HepG2 (cell line): ENCODE results near the gene ZNF845. TPM values are rescaled to one million over a fixed set of nuclear protein-coding genes. Genes with fewer than 3 reads are reported as not detected.

ENCODE experiments used
- ATAC-seq: fragments of 200-7000 bp; cut with Tn5 transposase; 3 replicates; pipeline ENCODE4 v1.9.1; 2020; ENCODE audit warnings: mild to moderate bottlenecking, moderate library complexity
- BruUV-seq: library from RNA; stranded (reverse); fragments of 400-500 nt; replicated peaks from 2 replicates; lab custom pipeline; 2021; lab: Mats Ljungman, UMichigan
- CTCF ChIA-PET: fragments of 300-600 bp; formaldehyde crosslinking; extraction: SDS; loops from one replicate; lab custom pipeline; 2021; ENCODE audit warnings: low total read pairs, inconsistent platforms, low intra/inter-chr PET ratio; lab: Yijun Ruan, JAX
- POLR2A ChIA-PET: fragments of 350-600 bp; sonication (Branson Sonifier 250); formaldehyde crosslinking; loops from one replicate; lab custom pipeline; 2020; ENCODE audit warnings: antibody characterized with exemption, inconsistent platforms; lab: Yijun Ruan, JAX
- DNase-seq: peaks from one replicate; pipeline ENCODE4 v3.0.0-alpha.2; 2015; ENCODE audit warnings: low spot score
- FAIRE-seq: peaks from 3 replicates; lab custom pipeline; 2011; peaks lifted over from hg19 to GRCh38; lab: Jason Lieb, UNC
- H2AFZ ChIP-seq: one replicate; pipeline ENCODE4 v1.6.1; 2011; ENCODE audit warnings: low read length, inconsistent platforms
- H3K27ac ChIP-seq: fragments of 300-600 bp; 3 replicates; pipeline ENCODE4 v1.8.0; 2011; ENCODE audit warnings: mixed run types, mild to moderate bottlenecking, mixed read lengths, low read length, inconsistent platforms; ENCODE audit not compliant: insufficient read depth; ENCODE audit errors: extremely low read length
- H3K27me3 ChIP-seq, 2 experiments: fragments of 200-600 bp in 1 of 2; 2 replicates in 1 of 2; 3 replicates in 1 of 2; pipeline versions ENCODE4 v1.6.0 to v1.8.0; 2011; ENCODE audit warnings: low read length in 2 of 2, mild to moderate bottlenecking in 2 of 2, moderate library complexity in 2 of 2, inconsistent platforms in 1 of 2; ENCODE audit not compliant: insufficient read depth in 2 of 2, control insufficient read depth in 1 of 2
- H3K36me3 ChIP-seq, 2 experiments: fragments of 200-600 bp in 1 of 2; replicated peaks in 1 of 2; 2 replicates in 1 of 2; 3 replicates in 1 of 2; pipeline versions ENCODE4 v1.5.1 to v1.8.0; 2011; ENCODE audit warnings: low read length in 2 of 2, inconsistent platforms in 1 of 2; ENCODE audit not compliant: insufficient read depth in 2 of 2, control insufficient read depth in 1 of 2
- H3K4me1 ChIP-seq: 2 replicates; pipeline ENCODE4 v1.5.1; 2012; ENCODE audit warnings: low read length, inconsistent platforms; ENCODE audit not compliant: insufficient read depth
- H3K4me2 ChIP-seq: 2 replicates; pipeline ENCODE4 v1.6.0; 2011; ENCODE audit warnings: low read depth, low read length, inconsistent platforms
- H3K4me3 ChIP-seq, 3 experiments: fragments of 200-600 bp in 1 of 3; sonication (generic), shearing (Covaris generic) in 1 of 3; replicated peaks in 1 of 3; 2 replicates each; pipeline ENCODE4 v1.5.1; 2011 to 2016; ENCODE audit warnings: low read length in 3 of 3, inconsistent platforms in 2 of 3, low read depth in 2 of 3, mild to moderate bottlenecking in 2 of 3, control low read depth in 1 of 3, mixed read lengths in 1 of 3; ENCODE audit not compliant: insufficient read depth in 1 of 3
- H3K79me2 ChIP-seq: one replicate; pipeline ENCODE4 v1.6.1; 2011; ENCODE audit warnings: low read length, inconsistent platforms; ENCODE audit not compliant: insufficient read depth
- H3K9ac ChIP-seq: 2 replicates; pipeline ENCODE4 v1.6.0; 2011; ENCODE audit warnings: mild to moderate bottlenecking, low read depth, low read length, inconsistent platforms; ENCODE audit not compliant: insufficient read depth
- H3K9me3 ChIP-seq: 2 replicates; pipeline ENCODE4 v1.5.1; 2012; ENCODE audit warnings: mild to moderate bottlenecking, low read length
- H4K20me1 ChIP-seq: 2 replicates; pipeline ENCODE4 v1.6.0; 2011; ENCODE audit warnings: inconsistent platforms, mild to moderate bottlenecking, low read length, moderate library complexity; ENCODE audit not compliant: insufficient read depth
- KLF11 ChIP-seq: IDR thresholded peaks from 2 replicates; pipeline ENCODE4 v1.6.1; 2016; ENCODE audit warnings: missing compliant biosample characterization
- RAD21 ChIP-seq: fragments of 450-650 bp; formaldehyde crosslinking; IDR thresholded peaks from 2 replicates; pipeline ENCODE4 v1.5.0; 2020; ENCODE audit warnings: mild to moderate bottlenecking
- RBM22 ChIP-seq: fragments of 200-400 bp; formaldehyde crosslinking; optimal IDR thresholded peaks from 2 replicates; pipeline ENCODE3; 2017; ENCODE audit warnings: mild to moderate bottlenecking, low read length, moderate library complexity
- SAP130 ChIP-seq: IDR thresholded peaks from 2 replicates; pipeline ENCODE4 v1.6.1; 2016; ENCODE audit warnings: low read depth
- TP53 ChIP-seq: sonication (generic); formaldehyde crosslinking; conservative IDR thresholded peaks from 2 replicates; pipeline ENCODE4 v1.4.0; 2020; ENCODE audit warnings: missing genetic modification reagents
- ZNF280D ChIP-seq: sonication (generic); formaldehyde crosslinking; IDR thresholded peaks from 2 replicates; pipeline ENCODE4 v1.5.1; 2020; ENCODE audit warnings: mild to moderate bottlenecking, missing genetic modification reagents
- ZNF281 ChIP-seq: sonication (generic); formaldehyde crosslinking; IDR thresholded peaks from 2 replicates; pipeline ENCODE4 v1.4.0; 2020; ENCODE audit warnings: missing genetic modification reagents, borderline replicate concordance
- ZNF335 ChIP-seq: sonication (generic); formaldehyde crosslinking; IDR thresholded peaks from 2 replicates; pipeline ENCODE4 v1.4.0; 2020; ENCODE audit warnings: missing genetic modification reagents
- ZNF562 ChIP-seq: sonication (generic); formaldehyde crosslinking; IDR thresholded peaks from 2 replicates; pipeline ENCODE4 v1.8.0; 2022; ENCODE audit warnings: missing genetic modification reagents, borderline replicate concordance
- ZNF710 ChIP-seq: sonication (generic); formaldehyde crosslinking; IDR thresholded peaks from 2 replicates; pipeline ENCODE4 v1.5.0; 2020; ENCODE audit warnings: mild to moderate bottlenecking, missing genetic modification reagents, borderline replicate concordance
- WGBS: methylation state at CpG from one replicate; pipeline ENCODE4 v1.1.6; 2017; ENCODE audit warnings: low lambda C conversion rate; 5-methylcytosine and 5-hydroxymethylcytosine counted together
- in situ Hi-C: cut with HindIII; loops from 2 replicates; pipeline ENCODE4 v1.10.0; 2017; ENCODE audit warnings: low pct_unique_long_range_greater_than_20kb; ENCODE audit not compliant: extremely low pct_ligation_motif_present
- intact Hi-C: fragments of 100-400 bp; cut with micrococcal nuclease; formaldehyde crosslinking; loops from one replicate; pipeline ENCODE4 v1.10.0; 2022; ENCODE audit not compliant: unreplicated experiment
- polyA plus RNA-seq, 8 experiments: library from polyadenylated mRNA; depleted of rRNA in 3 of 8; stranded (reverse) in 7 of 8; unstranded in 1 of 8; fragments of >200 nt; fragmentation: Illumina TruSeq in 4 of 8; extraction: Trizol in 4 of 8; gene quantifications; 2 replicates each; pipeline versions ENCODE4 v1.2.1 to v1.2.3, GENCODE V29; 2011 to 2016; ENCODE audit warnings: low read depth in 4 of 8, missing spikeins in 1 of 8, mixed read lengths in 1 of 8; ENCODE audit not compliant: insufficient read depth in 1 of 8
- total RNA-seq, 5 experiments: library from RNA; depleted of rRNA; stranded (reverse); fragments of >200 nt; fragmentation: Illumina TruSeq; extraction: Trizol; gene quantifications; 2 replicates each; pipeline ENCODE4 v1.2.3, GENCODE V29; 2016; ENCODE audit warnings: low read depth in 1 of 5
- TF ChIP-seq, protein P1 (sequence below): sonication (generic); formaldehyde crosslinking; IDR thresholded peaks from 2 replicates; pipeline ENCODE4 v1.5.0; 2020; ENCODE audit warnings: mild to moderate bottlenecking, missing genetic modification reagents, moderate library complexity

ZNF845 gene
- total and polyA plus RNA-seq, 2 of the 13 experiments (the other 11 are each of a cell fraction or from before 2014, with no cell fraction given): 1.7 to 9.6 TPM

DNA sequence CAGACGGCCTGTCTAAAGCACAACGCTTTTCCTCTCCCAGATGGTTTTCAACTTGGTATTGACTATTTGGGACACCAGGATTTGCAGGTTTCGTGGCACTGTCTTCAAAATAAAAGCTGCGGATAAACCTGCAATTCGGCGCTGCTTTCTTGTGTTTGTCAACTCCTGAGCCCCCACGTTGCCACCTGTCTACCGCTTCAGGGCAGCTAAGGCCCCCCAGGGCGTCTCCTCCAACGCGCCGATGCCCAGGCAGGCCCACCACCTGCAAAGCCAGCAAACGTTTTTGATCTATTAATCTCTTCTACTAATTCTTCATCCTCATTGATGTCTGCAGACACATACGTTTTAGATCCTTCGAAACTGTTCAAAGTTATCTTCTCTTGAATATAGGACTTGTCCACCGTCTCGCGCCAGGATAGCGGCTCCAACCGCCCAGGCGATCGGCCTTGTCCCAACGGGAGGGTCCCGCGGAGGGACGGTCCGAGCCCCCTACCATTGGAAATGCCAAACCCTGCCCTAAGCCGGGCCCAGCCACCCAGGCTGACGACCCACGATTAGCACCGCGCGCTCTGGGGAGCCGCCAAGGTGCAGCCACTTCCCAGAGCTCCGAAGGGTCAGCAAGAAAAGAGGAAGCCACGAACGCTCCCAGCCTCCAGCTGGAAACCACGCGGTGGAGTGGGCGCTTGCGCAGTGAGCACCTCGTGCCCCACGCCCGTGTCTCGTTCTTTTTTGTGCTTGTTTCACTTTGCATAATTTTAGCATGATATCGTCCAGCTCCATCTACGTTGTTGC is 42.6 kb upstream of the ZNF845 start (continued):
- TF ChIP-seq ZNF281 (CRISPR knock-in tag): no peak
- no peak for TF ChIP-seq RAD21 (CRISPR knock-in tag)

GRCh38 chr19:53294786-53295441 is 38.6 kb upstream of the ZNF845 start:
- intact Hi-C loops (no loop called here), in situ Hi-C loops (no loop called here)
- BruUV-seq: no TSS peak

More at GRCh38 chr19:53294786-53295441, 38.6 kb upstream of the ZNF845 start:
- Histone ChIP-seq H3K4me2 (no peak overlapping the region), H3K27ac (no peak overlapping the region), H3K4me1 (no peaks in the 10 kb centered on the region), H3K79me2 (no peaks in the 10 kb centered on the region), H3K9ac (no peak overlapping the region), H3K27me3 (no peaks in the 10 kb centered on the region), H3K9me3 (peaks cover 55% of the 10 kb centered on the region), H2AFZ (no peak overlapping the region), H3K36me3 (no peaks in the 10 kb centered on the region), H3K4me3 (no peak overlapping the region), H4K20me1 (no peaks in the 10 kb centered on the region)
- ChIA-PET POLR2A (no interaction called here), CTCF (no interaction called here)
- WGBS: 33% methylated on average over 7 of the region's 7 CpGs
- ATAC-seq (no peak), DNase-seq (no peak), FAIRE-seq (no peak)
- no peak for TF ChIP-seq RBM22
- no peak for TF ChIP-seq SAP130 (CRISPR knock-in tag)
- TF ChIP-seq KLF11: no peak
- TF ChIP-seq, protein P1, sequence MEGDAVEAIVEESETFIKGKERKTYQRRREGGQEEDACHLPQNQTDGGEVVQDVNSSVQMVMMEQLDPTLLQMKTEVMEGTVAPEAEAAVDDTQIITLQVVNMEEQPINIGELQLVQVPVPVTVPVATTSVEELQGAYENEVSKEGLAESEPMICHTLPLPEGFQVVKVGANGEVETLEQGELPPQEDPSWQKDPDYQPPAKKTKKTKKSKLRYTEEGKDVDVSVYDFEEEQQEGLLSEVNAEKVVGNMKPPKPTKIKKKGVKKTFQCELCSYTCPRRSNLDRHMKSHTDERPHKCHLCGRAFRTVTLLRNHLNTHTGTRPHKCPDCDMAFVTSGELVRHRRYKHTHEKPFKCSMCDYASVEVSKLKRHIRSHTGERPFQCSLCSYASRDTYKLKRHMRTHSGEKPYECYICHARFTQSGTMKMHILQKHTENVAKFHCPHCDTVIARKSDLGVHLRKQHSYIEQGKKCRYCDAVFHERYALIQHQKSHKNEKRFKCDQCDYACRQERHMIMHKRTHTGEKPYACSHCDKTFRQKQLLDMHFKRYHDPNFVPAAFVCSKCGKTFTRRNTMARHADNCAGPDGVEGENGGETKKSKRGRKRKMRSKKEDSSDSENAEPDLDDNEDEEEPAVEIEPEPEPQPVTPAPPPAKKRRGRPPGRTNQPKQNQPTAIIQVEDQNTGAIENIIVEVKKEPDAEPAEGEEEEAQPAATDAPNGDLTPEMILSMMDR (CRISPR knock-in tag): no peak
- TF ChIP-seq ZNF562 (CRISPR knock-in tag): peak; percentile 87; the same call in 1 of the 2 replicates
- no peak for TF ChIP-seq ZNF280D
- TF ChIP-seq ZNF335 (CRISPR knock-in tag): no peak
- TF ChIP-seq ZNF710 (CRISPR knock-in tag): no peak
- TF ChIP-seq TP53 (CRISPR knock-in tag): peak; percentile 97
